ENCODE data around the gene ANKEF1.
"Not testable (repeated sequence)": the region's sequence is repeated elsewhere in the genome, so short reads cannot be mapped to it uniquely, and the experiment has no call there.

Gene ANKEF1

DNA sequence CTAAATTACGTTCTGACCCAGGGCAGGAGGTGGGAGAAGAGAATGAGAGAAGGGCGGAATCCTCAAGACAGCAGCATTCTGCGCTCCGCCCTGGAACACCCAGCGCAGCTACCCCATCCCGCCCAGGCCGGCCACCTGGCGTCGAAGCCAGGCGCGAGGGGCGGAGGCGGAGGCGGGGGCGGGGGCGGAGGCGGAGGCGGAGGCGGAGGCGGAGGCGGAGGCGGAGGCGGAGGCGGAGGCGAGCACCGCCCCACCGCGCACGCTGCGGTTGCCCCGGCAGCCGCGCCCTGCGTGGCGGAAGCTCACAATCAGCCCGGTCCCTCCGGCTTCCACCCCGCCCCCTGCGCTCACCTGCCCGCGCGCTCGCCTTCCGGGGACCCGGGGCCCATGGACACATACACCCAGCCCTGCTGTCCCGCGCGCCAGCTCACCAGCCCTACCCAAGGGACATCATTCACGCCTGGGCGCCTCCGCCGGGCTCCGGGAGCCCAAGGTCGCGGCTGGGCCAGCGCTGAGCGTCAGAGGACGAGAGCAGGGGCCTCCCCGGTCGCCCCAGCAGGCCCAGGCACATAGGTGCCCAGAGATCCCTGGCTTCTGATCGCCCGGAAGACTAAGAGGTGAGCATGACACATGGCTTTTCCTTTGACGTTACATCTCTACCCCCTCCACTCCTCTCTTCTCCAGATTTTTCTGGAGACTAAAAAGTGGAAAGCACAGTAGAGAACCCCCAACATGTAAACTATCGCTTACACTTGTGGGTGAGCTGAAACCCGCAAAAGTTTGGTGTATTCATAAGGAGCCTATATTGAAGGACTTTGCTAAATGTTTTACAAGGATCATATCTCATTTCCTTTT is at the start of gene ANKEF1:
ANKEF1 (plus strand) TSS at position 271 of the 855 bp plus-strand sequence. CDS start 3,315 bp downstream, outside the sequence.
- peak; percentile 92 for DNase-seq

DNA sequence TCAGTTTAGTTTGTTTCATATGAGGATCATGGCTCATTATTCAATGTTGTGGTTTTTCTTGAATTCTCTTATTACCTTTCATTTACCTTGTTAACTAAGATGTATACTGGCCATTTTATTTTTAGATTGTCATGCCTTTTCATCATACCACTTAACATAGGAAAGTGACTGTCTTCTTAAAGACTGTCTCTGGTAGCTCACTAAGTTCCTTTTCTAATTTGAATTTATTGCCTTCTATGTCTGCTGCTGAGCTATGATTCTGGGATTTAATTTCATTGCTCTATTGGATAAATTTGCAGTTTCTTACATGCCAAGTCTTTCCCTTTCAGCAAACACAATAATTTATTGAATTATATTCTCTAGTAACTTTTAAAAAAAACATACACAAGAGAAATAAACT is 49.5 kb upstream of the ANKEF1 start:
- no peak for DNase-seq

DNA sequence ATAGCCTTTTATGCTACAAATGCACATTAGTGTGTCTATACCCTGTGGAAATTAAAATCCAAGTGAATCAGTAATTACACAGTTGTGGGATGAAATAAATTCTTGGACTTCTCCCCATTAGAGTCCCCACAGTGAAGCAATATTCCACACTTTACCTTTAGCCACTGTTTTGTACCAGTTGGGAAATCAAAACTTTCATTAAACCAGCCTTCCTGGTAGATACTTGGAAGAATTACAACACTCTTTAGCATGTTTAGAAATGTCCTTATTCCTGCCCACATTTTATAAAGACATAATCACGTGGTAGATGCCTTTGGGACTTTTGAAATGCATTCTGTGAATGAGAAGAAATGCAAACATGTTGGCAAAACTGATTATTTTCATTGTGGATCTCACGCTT is 49.0 kb upstream of the ANKEF1 start:
- DNase-seq, result no peak

DNA sequence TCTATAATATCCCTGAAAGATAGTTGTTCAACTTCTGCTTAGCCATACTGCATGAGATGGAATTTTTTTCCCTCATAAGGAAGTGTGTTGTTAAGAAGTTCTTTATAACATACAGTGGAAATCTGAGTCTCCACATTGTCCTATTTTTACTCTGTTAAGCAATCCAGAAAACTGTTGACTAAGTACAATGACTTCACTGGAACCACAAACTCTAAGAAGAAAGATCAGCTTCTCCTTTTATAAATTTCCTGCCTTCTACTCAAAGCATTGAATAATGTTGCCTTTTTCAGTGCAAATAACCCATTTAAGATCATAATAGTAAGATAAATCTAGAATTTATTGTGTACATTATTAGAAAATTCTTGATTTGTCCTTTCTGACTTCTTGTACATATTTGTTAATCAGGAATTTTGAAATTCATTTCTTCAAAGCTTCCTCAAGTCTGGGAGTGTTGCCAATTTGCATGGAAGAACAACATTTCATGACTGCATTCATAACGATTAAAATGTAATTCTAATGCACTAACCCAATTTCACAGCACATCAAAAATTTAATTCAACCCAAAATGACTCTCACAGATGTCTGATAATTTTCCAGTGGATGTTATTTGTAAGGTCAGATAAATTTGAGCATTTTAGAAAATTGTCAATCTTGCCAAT is 45.6 kb upstream of the ANKEF1 start:
- DNase-seq, result no peak

- DNase-seq, result no peak
Observed at GRCh38 chr20:9993137-9993536, 41.6 kb upstream of the ANKEF1 start.

- DNase-seq, result no peak
Observed at GRCh38 chr20:9994676-9995075, 40.1 kb upstream of the ANKEF1 start.

DNA sequence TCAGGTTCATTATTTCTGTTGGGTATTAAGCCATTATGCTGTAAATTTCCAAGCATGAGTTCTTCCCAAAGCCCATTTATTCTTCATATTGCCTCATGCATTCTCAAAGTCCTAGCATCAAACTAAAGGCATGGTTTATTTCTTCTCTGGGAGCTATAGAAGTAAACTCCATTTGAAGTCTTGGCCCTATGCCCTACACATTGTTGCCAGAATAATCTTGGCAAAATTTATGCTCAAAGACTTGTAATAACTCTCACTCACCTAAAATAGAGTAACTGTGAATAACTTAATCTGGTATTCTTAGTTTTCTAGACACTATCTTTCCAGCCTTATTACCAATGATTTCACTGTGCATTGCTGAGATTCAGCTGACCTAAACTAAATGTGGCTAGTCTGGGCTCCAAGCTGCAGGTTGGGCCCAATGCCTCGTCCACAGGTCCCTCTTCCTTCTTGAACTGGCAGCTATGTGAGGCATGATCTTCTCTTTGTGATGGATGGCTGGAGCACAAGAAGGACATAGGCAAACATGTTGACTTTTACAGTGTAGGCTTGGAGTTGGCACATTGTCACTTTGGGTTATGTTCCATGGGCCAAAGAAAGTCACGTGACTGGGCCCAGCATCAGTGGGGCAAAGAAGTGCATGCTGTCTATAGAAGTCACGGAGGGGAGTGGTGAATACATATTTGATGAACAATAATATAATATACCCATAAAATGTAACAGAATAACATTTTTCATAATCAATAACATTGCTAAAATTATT is 39.1 kb upstream of the ANKEF1 start:
- DNase-seq, result no peak

- DNase-seq, result no peak
Observed at GRCh38 chr20:9996944-9997343, 37.8 kb upstream of the ANKEF1 start.

DNA sequence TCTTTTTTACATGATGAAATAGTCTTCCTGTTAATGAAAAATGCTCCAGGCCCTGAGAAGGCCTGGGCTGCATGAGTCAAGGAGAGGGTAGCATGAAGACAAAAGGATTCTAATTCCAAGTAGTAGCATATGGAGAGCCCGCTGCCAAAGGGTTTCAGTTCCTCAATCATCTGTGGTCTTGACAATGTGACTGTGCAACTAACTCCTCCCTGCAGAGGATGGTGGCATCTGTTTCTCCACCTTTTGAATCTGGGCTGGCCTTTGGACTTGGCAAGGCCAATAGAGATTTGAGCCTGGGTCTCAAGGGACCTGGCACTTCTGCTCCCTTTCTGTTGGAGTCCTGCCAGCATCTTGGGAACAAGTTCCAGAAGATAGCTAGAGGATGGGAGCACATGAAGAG is 35.1 kb upstream of the ANKEF1 start:
- no peak for DNase-seq

- DNase-seq, result no peak
Observed at GRCh38 chr20:10002866-10003265, 31.9 kb upstream of the ANKEF1 start.

DNA sequence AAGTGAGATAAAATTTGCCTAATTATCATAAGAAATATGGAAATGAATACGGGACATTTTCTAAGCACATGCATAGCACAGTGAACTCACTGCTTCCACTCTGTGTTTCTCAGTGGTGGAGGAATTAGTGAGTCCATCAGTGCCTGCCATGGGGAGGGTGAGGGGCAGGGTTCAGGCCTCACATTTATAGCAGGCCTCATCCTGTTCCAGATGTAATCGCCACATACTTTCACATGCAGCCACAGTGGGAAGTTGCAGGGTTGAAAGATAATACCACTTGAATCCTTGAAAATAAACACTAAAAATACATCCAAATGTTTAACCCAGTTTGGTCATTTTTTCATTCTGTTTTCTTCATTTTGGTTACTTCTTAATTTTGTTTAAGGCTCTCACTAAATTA is 29.9 kb upstream of the ANKEF1 start:
- no peak for DNase-seq

GRCh38 chr20:10005885-10006284 is 28.9 kb upstream of the ANKEF1 start:
- no peak for DNase-seq

DNA sequence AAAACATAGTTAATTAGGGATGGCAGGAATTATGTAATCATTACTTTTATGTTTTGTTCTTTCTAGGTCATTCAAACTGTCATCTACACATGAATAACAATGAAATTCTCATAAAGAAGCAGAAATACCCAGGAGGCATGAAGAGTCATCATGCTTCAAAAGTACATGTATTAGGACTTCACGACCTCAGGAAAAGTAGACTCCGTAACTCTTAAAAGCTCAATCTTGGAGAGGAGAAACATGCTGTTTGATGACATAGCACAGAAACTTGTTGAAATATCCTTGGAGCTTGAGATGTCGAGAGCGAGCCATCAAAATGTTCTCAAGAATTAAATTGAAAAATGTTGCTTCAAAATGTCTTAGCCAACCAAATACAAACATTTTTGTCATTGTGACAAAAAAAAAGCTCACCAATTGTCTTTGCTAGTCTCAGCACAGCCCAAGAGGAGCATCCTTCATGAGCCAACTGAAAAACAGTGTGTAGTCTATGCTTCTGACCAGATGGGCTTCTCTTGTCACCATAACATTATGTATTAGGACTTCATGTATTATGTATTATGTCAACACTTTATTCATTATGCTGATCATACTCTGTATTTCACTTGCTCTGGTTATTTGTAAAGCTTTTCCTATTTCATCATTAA is 28.2 kb upstream of the ANKEF1 start:
- DNase-seq, result no peak

DNA sequence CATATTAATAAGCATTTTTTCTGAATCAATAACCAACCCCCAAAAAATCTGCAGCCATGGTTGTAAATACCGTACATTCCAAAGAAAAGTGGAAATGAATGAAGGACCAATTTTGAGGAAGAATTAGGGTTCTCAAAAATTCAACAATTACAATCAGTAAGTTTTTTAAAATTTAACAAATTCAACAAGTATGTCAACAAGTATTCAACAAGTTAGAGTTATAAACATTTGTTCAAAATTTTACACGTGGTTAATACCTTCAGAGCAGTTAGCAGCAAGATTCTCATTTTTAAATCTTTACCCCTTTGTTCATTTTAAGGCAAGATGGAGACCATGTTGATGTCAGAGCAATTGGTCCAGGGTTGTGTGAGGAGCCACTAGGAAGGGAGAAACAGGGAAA is 27.6 kb upstream of the ANKEF1 start:
- DNase-seq, result no peak

- DNase-seq, result no peak
Observed at GRCh38 chr20:10007747-10008146, 27.0 kb upstream of the ANKEF1 start.

DNA sequence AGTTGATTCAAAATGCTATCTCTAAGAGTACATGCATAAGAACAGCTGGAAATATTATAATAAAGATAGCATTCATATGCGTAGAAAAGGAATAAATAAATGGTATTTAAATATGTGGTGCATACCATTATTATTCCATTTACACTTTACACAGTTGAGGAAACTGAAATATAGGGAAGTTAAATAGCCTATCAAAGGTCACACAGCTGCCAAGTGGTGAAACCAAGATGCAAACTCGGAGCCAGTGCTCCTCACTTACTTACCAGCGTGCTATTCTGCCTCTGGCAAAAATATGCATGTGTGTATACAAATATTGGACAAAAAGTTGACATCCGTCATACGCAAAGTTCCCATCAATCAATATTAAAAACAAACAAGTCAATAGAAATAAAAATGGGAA is 22.3 kb upstream of the ANKEF1 start:
- no peak for DNase-seq

DNA sequence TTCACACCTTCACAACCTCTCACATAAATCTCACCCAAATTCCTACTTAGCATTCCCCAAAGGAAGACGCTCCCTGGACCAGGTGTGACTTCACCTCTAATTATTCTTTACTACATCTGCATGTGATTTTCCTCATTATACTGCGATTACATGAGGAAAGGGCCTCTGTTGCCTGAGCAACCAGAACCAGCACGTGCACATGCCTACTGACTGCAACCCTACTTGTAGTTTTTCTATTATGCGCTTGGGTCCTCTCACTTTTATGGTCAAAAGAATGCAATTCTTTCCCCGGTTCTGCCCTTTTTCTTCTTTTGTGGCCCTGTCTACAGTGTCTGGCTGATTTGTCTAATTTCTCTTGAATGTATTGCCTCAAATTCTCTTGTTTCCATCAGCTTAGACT is 20.4 kb upstream of the ANKEF1 start:
- no peak for DNase-seq

DNA sequence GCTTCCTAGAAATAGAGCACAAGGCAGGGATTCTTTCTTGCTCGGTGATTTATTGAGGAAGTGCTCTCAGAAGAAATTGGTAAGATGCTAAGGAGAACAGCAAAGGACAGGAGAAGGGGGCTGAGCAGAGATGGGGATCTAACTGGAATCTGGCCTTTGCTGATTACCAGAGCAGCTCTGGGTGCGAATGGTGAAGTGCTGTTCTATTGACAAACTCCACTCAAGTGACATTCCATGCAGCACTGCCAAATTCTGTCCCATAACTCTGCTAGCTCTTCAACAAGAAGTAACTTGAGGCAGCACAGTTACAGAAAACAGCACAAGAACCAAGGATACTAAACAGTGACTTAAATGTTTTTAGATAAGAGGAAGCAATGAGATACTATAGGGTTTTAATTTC is 13.8 kb upstream of the ANKEF1 start:
- no peak for DNase-seq

DNA sequence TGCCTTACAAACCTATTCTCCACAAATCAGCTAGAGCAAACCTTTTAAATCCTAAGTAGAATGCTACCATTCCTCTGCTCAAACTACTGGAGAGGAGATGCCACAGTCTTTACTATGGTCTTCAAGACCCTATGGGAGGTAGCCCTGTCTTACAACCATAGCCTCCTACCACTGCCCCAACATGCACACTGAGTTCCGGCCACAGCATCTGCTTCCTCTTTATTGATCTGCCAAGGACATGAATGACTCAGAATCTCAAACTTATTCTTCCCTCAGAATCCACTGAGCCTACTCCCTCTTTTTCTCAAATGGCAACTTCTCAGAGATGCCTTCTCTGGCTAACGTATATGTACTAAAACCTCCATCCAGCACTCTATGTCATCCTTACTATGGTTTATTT is 12.2 kb upstream of the ANKEF1 start:
- no peak for DNase-seq

- DNase-seq, result no peak
Observed at GRCh38 chr20:10023911-10024310, 10.9 kb upstream of the ANKEF1 start.

- not testable (repeated sequence) for DNase-seq
Observed at GRCh38 chr20:10031451-10032215, 3.2 kb upstream of the ANKEF1 start.

GRCh38 chr20:10032269-10032668 is 2.5 kb upstream of the ANKEF1 start:
- DNase-seq, result not testable (repeated sequence)

Measured in NCI-H510A treated with DMSO at 0.1 percent for 48 hours (cell line).